HG03060 (cell line): ENCODE results near the gene PCDHGA9.
"Not testable (repeated sequence)": the region's sequence is repeated elsewhere in the genome, so short reads cannot be mapped to it uniquely, and the experiment has no call there.

Source experiments
- ATAC-seq: cut with Tn5 transposase; IDR thresholded peaks from one replicate; pipeline ENCODE4 v1.9.1; 2021; ENCODE audit warnings: low read depth, moderate number of reproducible peaks; ENCODE audit not compliant: unreplicated experiment

Gene PCDHGA9

DNA sequence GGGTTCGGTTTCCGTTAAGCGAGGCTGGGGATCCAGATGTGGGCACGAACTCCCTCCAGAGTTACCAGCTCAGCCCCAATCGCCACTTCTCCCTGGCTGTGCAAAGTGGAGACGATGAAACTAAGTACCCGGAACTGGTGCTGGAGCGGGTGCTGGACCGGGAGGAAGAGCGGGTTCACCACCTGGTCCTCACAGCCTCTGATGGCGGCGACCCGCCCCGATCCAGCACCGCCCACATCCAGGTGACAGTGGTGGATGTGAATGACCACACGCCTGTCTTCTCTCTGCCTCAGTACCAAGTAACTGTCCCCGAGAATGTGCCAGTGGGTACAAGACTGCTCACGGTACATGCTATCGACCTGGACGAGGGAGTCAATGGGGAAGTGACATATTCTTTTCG lies 19.2 kb upstream of the PCDHGA9 start:
- no peak for ATAC-seq

DNA sequence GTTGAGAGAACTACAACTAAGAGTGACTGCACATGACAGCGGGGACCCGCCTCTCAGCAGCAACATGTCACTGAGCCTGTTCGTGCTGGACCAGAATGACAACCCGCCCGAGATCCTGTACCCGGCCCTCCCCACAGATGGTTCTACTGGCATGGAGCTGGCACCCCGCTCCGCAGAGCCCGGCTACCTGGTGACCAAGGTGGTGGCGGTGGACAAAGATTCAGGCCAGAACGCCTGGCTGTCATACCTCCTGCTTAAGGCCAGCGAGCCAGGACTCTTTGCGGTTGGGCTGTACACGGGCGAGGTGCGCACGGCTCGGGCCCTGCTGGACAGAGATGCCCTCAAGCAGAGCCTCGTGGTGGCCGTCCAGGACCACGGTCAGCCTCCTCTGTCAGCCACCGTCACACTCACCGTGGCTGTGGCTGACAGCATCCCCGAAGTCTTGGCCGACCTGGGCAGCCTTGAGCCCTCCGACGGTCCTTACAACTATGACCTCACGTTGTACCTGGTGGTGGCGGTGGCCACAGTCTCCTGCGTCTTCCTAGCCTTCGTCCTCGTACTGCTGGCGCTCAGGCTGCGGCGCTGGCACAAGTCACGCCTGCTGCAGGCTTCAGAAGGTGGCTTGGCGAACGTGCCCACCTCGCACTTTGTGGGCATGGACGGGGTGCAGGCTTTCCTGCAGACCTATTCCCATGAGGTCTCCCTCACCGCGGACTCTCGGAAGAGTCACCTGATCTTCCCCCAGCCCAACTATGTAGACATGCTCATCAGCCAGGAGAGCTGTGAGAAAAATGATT lies 17.9 kb upstream of the PCDHGA9 start:
- ATAC-seq: no peak

DNA sequence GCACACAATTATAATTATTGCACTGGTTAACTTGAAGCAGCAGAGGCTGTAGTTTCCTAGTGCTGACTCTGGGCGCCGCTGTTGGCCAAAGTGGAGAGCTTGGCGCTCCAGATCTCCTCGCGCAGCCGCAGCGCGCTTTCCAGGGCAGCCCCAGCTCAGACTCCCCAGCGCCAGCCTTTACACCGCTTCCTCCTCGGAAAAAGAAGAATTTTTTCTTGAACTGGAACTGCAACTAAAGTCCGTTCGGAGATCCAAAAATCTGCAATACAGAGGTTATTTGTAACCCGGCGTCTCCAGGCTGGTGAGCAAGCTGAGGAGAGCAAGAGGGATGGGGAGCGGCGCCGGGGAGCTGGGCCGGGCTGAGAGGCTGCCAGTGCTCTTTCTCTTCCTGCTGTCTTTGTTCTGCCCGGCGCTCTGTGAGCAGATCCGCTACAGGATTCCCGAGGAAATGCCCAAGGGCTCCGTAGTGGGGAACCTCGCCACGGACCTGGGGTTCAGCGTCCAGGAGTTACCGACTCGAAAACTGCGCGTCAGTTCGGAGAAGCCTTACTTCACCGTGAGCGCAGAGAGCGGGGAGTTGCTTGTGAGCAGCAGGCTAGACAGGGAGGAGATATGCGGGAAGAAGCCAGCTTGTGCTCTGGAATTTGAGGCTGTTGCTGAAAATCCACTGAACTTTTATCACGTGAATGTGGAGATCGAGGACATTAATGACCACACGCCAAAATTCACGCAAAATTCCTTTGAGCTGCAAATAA lies 14.8 kb upstream of the PCDHGA9 start, which contains the start of gene PCDHGB4:
Gene PCDHGB4, plus strand, starts transcription at position 142 of the 755 bp plus-strand sequence. Its CDS starts 187 bp downstream, at position 329.
- ATAC-seq: not testable (repeated sequence)

GRCh38 chr5:141388661-141389060 lies 13.9 kb upstream of the PCDHGA9 start:
- no peak for ATAC-seq

DNA sequence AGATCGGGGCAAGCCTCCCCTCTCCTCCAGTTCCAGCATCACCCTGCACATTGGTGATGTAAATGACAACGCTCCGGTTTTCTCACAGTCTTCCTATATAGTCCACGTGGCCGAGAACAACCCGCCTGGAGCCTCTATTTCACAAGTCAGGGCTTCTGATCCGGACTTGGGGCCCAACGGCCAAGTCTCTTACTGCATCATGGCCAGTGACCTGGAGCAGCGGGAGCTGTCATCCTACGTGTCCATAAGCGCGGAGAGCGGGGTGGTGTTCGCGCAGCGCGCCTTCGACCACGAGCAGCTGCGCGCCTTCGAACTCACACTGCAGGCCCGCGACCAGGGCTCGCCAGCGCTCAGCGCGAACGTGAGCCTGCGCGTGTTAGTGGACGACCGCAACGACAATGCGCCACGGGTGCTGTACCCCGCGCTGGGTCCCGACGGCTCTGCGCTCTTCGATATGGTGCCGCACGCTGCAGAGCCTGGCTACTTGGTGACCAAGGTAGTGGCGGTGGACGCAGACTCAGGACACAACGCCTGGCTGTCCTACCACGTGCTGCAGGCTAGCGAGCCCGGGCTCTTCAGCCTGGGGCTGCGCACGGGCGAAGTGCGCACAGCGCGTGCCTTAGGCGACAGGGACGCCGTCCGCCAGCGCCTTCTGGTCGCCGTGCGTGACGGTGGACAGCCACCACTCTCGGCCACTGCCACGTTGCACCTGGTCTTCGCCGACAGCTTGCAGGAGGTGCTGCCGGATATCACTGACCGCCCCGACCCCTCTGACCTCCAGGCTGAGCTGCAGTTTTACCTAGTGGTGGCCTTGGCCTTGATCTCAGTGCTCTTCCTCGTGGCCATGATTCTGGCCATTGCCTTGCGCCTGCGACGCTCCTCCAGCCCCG lies 13.2 kb upstream of the PCDHGA9 start:
- no peak for ATAC-seq

DNA sequence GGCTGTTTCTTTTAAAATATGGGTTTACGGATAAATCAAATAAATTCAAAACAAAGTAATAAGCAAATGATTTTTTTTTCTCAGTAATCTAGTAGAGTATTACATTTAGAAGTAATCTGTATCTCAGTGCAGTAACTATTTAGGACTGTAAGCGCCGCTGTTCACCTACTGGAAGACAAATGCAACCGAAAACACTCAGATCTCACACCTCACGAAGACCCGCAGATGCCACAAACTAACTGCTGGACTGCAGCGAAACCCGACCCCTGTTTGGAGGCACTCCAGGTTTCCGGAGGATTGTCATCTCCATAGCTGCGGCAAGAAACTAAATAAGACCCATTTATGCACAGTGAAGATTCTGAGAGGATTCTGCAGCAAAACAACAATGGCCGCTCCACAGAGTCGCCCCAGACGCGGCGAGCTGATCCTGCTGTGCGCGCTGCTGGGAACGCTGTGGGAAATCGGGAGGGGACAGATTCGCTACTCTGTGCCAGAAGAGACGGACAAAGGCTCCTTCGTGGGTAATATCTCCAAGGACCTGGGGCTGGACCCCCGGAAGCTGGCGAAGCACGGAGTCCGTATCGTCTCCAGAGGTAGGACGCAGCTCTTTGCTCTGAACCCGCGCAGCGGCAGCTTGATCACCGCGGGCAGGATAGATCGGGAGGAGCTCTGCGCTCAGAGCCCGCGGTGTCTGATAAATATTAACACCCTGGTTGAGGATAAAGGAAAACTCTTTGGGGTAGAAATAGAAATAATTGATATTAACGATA lies 10.0 kb upstream of the PCDHGA9 start, which contains the start of gene PCDHGA8:
Gene PCDHGA8, plus strand, starts transcription at position 205 of the 770 bp plus-strand sequence. Its CDS starts 181 bp downstream, at position 386.
- no peak for ATAC-seq

- ATAC-seq: no peak
Observed at GRCh38 chr5:141393267-141393666, 9.3 kb upstream of the PCDHGA9 start.

DNA sequence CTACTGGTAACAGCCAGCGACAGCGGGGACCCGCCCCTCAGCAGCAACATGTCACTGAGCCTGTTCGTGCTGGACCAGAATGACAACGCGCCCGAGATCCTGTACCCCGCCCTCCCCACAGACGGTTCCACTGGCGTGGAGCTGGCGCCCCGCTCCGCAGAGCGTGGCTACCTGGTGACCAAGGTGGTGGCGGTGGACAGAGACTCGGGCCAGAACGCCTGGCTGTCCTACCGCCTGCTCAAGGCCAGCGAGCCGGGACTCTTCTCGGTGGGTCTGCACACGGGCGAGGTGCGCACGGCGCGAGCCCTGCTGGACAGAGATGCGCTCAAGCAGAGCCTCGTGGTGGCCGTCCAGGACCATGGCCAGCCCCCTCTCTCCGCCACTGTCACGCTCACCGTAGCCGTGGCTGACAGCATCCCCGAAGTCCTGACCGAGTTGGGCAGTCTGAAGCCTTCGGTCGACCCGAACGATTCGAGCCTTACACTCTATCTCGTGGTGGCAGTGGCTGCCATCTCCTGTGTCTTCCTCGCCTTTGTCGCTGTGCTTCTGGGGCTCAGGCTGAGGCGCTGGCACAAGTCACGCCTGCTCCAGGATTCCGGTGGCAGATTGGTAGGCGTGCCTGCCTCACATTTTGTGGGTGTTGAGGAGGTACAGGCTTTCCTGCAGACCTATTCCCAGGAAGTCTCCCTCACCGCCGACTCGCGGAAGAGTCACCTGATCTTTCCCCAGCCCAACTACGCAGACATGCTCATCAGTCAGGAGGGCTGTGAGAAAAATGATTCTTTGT lies 8.0 kb upstream of the PCDHGA9 start:
- ATAC-seq: not testable (repeated sequence)

GRCh38 chr5:141397756-141398551 lies 4.6 kb upstream of the PCDHGA9 start, which contains the start of gene PCDHGB5:
Gene PCDHGB5 (plus strand): TSS chr5:141397947. CDS start chr5:141398128, 181 bp downstream.
- ATAC-seq: peak; percentile 86

DNA sequence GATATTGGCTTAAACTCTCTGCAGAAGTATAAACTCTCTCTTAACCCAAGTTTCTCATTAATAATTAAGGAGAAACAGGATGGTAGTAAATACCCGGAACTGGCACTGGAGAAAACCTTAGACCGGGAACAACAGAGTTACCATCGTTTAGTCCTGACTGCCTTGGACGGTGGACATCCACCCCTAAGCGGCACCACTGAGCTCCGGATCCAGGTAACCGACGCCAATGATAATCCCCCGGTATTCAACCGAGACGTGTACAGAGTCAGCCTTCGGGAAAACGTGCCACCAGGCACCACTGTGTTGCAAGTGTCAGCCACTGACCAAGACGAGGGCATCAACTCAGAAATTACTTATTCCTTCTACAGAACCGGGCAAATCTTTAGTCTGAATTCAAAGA lies 4.0 kb upstream of the PCDHGA9 start:
- ATAC-seq: no peak

DNA sequence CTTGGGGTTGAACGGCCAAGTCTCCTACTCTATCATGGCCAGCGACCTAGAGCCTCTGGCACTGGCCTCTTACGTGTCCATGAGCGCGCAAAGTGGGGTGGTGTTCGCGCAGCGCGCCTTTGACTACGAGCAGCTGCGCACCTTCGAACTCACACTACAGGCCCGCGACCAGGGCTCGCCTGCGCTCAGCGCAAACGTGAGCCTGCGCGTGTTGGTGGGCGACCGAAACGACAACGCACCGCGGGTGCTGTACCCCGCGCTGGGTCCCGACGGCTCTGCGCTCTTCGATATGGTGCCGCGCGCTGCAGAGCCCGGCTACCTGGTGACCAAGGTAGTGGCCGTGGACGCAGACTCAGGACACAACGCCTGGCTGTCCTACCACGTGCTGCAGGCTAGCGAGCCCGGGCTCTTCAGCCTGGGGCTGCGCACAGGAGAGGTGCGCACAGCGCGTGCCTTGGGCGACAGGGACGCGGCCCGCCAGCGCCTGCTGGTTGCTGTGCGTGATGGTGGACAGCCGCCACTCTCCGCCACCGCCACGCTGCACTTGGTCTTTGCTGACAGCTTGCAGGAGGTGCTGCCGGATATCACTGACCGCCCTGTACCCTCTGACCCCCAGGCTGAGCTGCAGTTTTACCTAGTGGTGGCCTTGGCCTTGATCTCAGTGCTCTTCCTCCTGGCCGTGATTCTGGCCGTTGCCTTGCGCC lies 2.9 kb upstream of the PCDHGA9 start:
- ATAC-seq: no peak

DNA sequence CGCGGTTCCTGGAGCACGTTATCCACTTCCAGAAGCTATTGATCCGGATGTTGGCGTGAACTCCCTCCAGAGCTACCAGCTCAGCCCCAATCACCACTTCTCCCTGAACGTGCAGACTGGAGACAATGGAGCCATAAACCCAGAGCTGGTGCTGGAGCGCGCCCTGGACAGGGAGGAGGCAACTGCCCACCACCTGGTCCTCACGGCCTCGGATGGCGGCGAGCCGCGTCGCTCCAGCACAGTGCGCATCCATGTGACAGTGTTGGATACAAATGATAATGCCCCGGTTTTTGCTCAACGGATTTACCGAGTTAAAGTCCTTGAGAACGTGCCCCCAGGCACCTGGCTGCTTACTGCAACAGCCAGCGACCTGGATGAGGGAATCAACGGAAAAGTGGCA lies 809 bp downstream of the PCDHGA9 start:
- no peak for ATAC-seq

DNA sequence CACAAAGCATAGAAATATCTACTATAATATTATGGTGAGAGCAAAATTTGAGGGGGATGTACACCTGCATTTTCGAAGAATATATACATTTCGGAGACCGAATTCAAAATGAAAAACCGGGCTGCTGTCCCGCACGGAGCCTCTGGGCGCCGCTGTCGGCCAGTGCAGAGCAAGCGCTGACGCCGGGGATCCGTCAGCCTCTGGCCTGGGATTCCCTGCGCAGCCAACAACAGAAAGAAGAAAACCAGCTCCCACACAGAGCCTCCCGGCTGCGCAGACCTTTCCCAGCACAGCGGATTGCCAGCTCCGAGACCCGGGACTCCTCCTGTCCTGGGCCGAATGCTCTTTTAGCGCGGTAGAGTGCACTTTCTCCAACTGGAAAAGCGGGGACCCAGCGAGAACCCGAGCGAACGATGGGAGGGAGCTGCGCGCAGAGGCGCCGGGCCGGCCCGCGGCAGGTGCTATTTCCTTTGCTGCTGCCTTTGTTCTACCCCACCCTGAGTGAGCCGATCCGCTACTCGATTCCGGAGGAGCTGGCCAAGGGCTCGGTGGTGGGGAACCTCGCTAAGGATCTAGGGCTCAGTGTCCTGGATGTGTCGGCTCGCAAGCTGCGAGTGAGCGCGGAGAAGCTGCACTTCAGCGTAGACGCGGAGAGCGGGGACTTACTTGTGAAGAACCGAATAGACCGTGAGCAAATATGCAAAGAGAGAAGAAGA lies 5.4 kb downstream of the PCDHGA9 start, which contains the start of gene PCDHGB6:
Gene PCDHGB6, plus strand, starts transcription at position 232 of the 716 bp plus-strand sequence. Its CDS starts 182 bp downstream, at position 414.
- ATAC-seq: not testable (repeated sequence)

GRCh38 chr5:141409598-141410306 lies 7.2 kb downstream of the PCDHGA9 start:
- no peak for ATAC-seq

DNA sequence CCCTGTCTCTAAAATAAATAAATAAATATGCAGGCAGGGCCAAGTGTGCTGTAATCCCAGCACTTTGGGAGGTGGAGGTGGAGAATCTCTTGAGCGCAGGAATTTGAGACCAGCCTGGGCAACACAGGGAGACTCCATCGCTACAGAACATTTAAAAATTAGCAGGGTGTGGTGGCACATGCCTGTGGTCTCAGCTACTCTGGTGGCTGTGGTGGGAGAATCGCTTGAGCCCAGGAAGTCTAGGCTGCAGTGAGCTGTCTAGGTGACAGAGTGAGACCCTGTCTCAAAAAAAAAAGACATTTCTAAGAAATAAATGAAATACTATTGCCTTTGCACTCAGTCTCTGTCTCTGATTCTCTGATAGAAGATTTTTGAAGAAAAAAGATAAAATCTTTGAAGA lies 9.0 kb downstream of the PCDHGA9 start:
- no peak for ATAC-seq
